BE2C (cell line): ENCODE data around the gene LEFTY1.

Source experiments
- DNase-seq: peaks from one replicate; pipeline ENCODE4 v3.0.0-alpha.2; 2020
- H3K27me3 ChIP-seq: fragments of 250-450 bp; sonication (Bioruptor Pico); 2 replicates; pipeline ENCODE4 v1.5.1; 2020; ENCODE audit warnings: mild to moderate bottlenecking
- H3K36me3 ChIP-seq: fragments of 250-450 bp; sonication (Bioruptor Pico); 2 replicates; pipeline ENCODE4 v1.5.1; 2020; ENCODE audit warnings: mild to moderate bottlenecking
- H3K4me1 ChIP-seq: fragments of 250-450 bp; sonication (Bioruptor Pico); 2 replicates; pipeline ENCODE4 v1.5.1; 2020
- H3K4me3 ChIP-seq: 2 replicates; pipeline ENCODE4 v1.5.1; 2011; ENCODE audit warnings: low read depth, low read length
- H3K9me3 ChIP-seq: fragments of 250-450 bp; sonication (Bioruptor Pico); 2 replicates; pipeline ENCODE4 v1.5.1; 2020
- TF ChIP-seq, protein P1 (sequence below): IDR thresholded peaks from 2 replicates; pipeline ENCODE4 v1.5.1; 2012; ENCODE audit warnings: mild to moderate bottlenecking, low read depth, low read length

LEFTY1 gene

DNA sequence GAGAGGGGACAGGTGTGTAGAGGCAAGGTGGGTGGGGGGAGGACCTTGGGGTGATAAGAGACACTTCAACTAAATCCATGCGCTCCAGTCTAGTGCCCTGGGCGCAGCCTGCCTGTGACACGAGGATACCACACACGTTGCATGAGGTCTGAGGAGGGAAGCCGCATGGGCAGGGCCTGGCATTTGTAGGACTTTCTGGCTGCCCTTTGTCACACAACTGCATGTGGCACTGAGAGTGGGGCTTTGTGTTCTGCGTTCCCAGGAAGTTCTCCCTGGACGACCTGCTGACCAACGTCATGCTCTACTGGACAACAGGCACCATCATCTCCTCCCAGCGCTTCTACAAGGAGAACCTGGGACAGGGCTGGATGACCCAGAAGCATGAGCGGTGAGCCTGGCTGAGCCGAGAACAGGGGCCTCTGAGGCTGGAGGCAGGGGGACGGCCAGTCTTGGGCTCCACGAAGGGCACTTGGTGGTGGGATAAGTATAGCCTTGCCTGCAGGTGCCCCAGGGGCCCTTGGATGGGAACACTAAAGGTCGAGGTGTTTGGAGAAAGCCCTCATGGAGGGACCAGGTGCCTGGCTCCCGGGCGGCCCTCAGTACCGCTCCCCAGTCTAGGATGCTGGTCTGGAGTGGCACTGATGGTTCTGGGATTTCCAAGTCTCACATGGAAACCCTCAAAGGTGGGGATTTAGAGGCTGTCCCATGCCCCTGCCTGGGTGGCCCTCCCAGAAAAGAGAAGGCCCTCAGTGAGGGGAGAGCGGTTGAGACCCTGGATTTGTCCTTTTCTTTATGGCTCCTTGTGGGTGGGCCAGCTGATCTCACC is 44.5 kb downstream of the LEFTY1 start:
- Histone ChIP-seq H3K4me3 (no peak overlapping the region), H3K4me1 (peaks cover 3% of the 10 kb centered on the region), H3K9me3 (no peaks in the 10 kb centered on the region), H3K27me3 (no peaks in the 10 kb centered on the region), H3K36me3 (no peaks in the 10 kb centered on the region)
- TF ChIP-seq, protein P1, sequence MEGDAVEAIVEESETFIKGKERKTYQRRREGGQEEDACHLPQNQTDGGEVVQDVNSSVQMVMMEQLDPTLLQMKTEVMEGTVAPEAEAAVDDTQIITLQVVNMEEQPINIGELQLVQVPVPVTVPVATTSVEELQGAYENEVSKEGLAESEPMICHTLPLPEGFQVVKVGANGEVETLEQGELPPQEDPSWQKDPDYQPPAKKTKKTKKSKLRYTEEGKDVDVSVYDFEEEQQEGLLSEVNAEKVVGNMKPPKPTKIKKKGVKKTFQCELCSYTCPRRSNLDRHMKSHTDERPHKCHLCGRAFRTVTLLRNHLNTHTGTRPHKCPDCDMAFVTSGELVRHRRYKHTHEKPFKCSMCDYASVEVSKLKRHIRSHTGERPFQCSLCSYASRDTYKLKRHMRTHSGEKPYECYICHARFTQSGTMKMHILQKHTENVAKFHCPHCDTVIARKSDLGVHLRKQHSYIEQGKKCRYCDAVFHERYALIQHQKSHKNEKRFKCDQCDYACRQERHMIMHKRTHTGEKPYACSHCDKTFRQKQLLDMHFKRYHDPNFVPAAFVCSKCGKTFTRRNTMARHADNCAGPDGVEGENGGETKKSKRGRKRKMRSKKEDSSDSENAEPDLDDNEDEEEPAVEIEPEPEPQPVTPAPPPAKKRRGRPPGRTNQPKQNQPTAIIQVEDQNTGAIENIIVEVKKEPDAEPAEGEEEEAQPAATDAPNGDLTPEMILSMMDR: no peak
- no peak for DNase-seq

DNA sequence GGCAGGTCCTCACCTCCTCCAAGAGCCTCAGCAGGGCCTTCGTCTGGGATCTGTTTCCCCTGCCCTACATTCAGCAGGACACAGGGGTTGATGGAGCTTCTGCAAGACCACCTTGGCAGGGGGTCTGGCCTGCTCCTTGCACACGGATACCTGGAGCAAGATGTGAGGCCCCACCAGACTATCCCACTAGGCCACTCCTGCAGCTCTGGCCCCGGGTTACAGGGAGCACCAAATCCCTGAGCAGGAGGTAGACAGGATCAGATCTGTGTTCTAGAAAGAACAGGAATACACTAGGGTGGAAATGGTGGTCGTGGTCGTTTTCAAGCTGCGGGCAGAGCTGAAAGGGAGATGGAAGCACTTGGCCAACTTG is 45.5 kb downstream of the LEFTY1 start:
- Histone ChIP-seq H3K36me3 (no peaks in the 10 kb centered on the region), H3K4me3 (no peak overlapping the region), H3K27me3 (no peaks in the 10 kb centered on the region), H3K9me3 (no peaks in the 10 kb centered on the region), H3K4me1 (peaks cover 3% of the 10 kb centered on the region; the same call in 1 of the 2 replicates)
- TF ChIP-seq, protein P1: no peak
- no peak for DNase-seq

DNA sequence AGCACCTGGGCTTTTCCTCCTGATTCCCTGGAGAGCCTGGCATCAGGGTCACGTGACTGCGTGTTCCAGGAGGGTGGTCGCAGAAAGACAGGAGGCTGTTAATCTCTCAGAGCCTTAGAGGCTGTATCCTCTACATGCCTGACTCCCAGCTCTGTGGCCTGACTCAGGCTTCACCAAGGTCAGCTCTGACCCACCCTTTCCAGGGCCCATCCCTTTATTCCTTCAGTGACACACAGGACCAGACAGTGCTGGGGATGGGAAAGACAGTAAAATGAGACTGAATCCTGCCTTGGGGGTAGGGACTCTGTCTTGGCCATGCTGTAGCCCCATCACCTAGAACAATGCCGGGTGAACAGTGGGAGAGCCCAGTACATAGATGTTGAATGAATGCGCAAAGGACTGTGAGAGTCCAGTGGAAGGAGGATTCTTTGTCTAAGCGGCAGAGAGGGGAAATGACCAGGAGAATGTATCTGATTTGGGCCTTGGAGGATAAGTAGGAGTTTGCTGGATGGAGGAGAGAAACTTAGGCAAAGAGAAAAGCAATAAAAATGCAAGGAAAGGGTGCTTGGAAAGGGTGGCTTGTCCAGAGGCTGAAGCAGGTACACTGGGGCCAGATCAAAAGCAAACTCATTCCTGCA is 46.0 kb downstream of the LEFTY1 start:
- Histone ChIP-seq H3K36me3 (no peaks in the 10 kb centered on the region), H3K4me1 (peaks cover 3% of the 10 kb centered on the region; the same call in 1 of the 2 replicates)
- TF ChIP-seq, protein P1: no peak

DNA sequence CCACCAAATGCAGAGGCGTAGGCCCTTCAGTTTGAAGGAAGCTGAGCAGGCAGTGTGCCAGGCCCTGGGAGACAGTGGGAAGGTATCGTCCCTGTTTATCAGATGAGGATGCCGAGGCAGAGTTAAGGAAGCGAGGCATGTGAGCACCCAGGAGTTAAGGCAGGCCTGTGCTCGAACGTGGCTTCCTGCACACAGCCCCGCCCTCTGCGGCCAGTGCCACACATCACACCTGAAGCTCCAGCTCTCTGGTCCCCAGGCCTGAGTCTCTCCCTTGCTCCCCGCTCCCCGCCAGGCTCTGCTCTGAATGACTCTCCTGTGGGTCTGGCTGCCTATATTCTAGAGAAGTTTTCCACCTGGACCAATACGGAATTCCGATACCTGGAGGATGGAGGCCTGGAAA is 46.9 kb downstream of the LEFTY1 start:
- Histone ChIP-seq H3K4me3 (no peak overlapping the region), H3K36me3 (no peaks in the 10 kb centered on the region), H3K9me3 (no peaks in the 10 kb centered on the region), H3K27me3 (no peaks in the 10 kb centered on the region), H3K4me1 (peaks cover 3% of the 10 kb centered on the region; the same call in 1 of the 2 replicates)
- no peak for DNase-seq
- TF ChIP-seq, protein P1: no peak

More for the DNA sequence above, 46.0 kb downstream of the LEFTY1 start:
- no peak overlapping the region for H3K4me3 ChIP-seq
- DNase-seq: no peak
- no peaks in the 10 kb centered on the region for H3K9me3 ChIP-seq
- H3K27me3 ChIP-seq: no peaks in the 10 kb centered on the region

DNA sequence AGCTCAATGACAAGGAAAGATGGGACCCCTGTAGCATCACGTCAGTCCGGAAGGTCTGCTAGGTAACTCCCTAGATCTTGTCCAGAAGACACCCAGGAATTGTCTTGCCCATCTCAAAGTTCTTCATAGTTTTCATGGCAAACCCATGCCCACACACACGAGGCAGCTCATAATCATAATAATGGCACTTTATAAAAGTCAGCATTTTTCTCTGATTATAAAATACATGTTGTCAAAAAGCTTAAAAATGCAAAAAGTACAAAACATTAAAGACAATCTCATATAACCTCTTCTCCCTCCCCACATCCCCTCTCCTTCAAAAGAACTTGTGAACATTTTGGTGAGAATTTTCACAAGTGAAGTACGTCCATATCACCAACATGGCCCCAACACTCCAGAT is 48.2 kb downstream of the LEFTY1 start:
- no peak for DNase-seq
- Histone ChIP-seq H3K4me3 (no peak overlapping the region), H3K4me1 (peaks cover 3% of the 10 kb centered on the region; the same call in 1 of the 2 replicates), H3K9me3 (no peaks in the 10 kb centered on the region), H3K36me3 (no peaks in the 10 kb centered on the region), H3K27me3 (no peaks in the 10 kb centered on the region)
- TF ChIP-seq, protein P1: no peak

DNA sequence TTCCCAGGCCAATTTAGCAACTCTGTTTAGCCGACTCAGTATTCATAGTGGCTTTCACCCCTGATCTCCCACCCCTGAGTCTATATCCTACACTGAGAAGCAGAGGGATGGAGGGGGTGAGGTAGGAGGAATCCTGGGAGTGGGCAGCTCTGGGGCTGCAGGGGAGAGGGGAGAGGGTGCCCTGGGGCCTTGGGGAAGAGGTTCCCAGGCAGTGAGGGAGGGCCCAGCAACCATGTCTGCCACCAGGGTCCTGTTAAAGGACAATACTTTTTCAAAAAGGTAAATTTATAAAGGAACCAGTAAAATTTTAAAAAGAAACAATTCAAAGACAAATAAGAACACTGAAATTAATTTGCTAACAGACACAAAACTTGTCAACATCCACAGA is 48.7 kb downstream of the LEFTY1 start:
- Histone ChIP-seq H3K36me3 (no peaks in the 10 kb centered on the region), H3K9me3 (no peaks in the 10 kb centered on the region), H3K4me1 (no peaks in the 10 kb centered on the region; the same call in 1 of the 2 replicates), H3K4me3 (no peak overlapping the region), H3K27me3 (no peaks in the 10 kb centered on the region)
- no peak for DNase-seq
- TF ChIP-seq, protein P1: no peak
